K562 (cell line): Measurements from ENCODE around the gene ZNF680. TPM values are rescaled to one million over a fixed set of nuclear protein-coding genes. Genes with fewer than 3 reads are reported as not detected.

Source experiments
- ATAC-seq: fragments of 200-7000 bp; cut with Tn5 transposase; 3 replicates; pipeline ENCODE4 v1.9.1; 2020; ENCODE audit warnings: moderate library complexity
- Bru-seq: library from RNA; stranded (reverse); fragments of 400-500 nt; gene quantifications from one replicate; lab custom pipeline; 2021; lab: Mats Ljungman, UMichigan
- BruChase-seq, 2 experiments: library from RNA; stranded (reverse); fragments of 400-500 nt; gene quantifications; one replicate each; lab custom pipeline; 2021; lab: Mats Ljungman, UMichigan
- BruUV-seq: library from RNA; stranded (reverse); fragments of 400-500 nt; replicated peaks from 2 replicates; lab custom pipeline; 2021; lab: Mats Ljungman, UMichigan
- CTCF ChIA-PET: fragments of 300-600 bp; formaldehyde crosslinking; extraction: SDS; loops from one replicate; lab custom pipeline; 2021; ENCODE audit warnings: low intra/inter-chr PET ratio; lab: Yijun Ruan, JAX
- POLR2A ChIA-PET: fragments of 300-600, 350-650 bp; sonication (Branson Sonifier 250); formaldehyde crosslinking; extraction: SDS; loops from one replicate; lab custom pipeline; 2021; ENCODE audit warnings: antibody characterized with exemption, inconsistent platforms; lab: Yijun Ruan, JAX
- DNase-seq, 4 experiments: peaks; one replicate each; pipeline versions ENCODE4 v3.0.0 to v3.0.0-alpha.2; 2011 to 2018; ENCODE audit warnings: low spot score in 3 of 4, mixed read lengths in 3 of 4; ENCODE audit errors: extremely low read depth in 1 of 4
- FAIRE-seq: peaks from 2 replicates; lab custom pipeline; 2011; peaks lifted over from hg19 to GRCh38; lab: Jason Lieb, UNC
- H2AFZ ChIP-seq: 2 replicates; pipeline ENCODE4 v1.6.0; 2011; ENCODE audit warnings: low read depth, low read length, control low read depth, inconsistent platforms
- H3K27ac ChIP-seq: fragments of 200-600 bp; 3 replicates; pipeline ENCODE4 v1.8.0; 2011; ENCODE audit warnings: low read depth, mild to moderate bottlenecking, control low read depth, inconsistent platforms, low read length, moderate library complexity, mixed read lengths; ENCODE audit errors: extremely low read depth
- H3K27me3 ChIP-seq, 2 experiments: fragments of 300-600 bp in 1 of 2; 2 replicates in 1 of 2; 3 replicates in 1 of 2; pipeline versions ENCODE4 v1.6.0 to v1.8.0; 2011; ENCODE audit warnings: inconsistent platforms in 2 of 2, low read length in 2 of 2, mild to moderate bottlenecking in 1 of 2, mixed read lengths in 1 of 2, moderate library complexity in 1 of 2; ENCODE audit not compliant: control insufficient read depth in 2 of 2, insufficient read depth in 2 of 2
- H3K36me3 ChIP-seq: fragments of 300-600 bp; 3 replicates; pipeline ENCODE4 v1.8.0; 2011; ENCODE audit warnings: mild to moderate bottlenecking, low read length, inconsistent platforms; ENCODE audit not compliant: control insufficient read depth, insufficient read depth
- H3K4me1 ChIP-seq, 2 experiments: fragments of 200-600 bp in 1 of 2; replicated peaks in 1 of 2; 2 replicates in 1 of 2; 3 replicates in 1 of 2; pipeline versions ENCODE4 v1.5.1 to v1.8.0; 2011; ENCODE audit warnings: inconsistent platforms in 2 of 2, low read length in 2 of 2, mild to moderate bottlenecking in 1 of 2, mixed read lengths in 1 of 2, moderate library complexity in 1 of 2; ENCODE audit not compliant: control insufficient read depth in 2 of 2, insufficient read depth in 2 of 2
- H3K4me2 ChIP-seq: 2 replicates; pipeline ENCODE4 v1.6.1; 2011; ENCODE audit warnings: low read length, control low read depth, inconsistent platforms, mixed read lengths; ENCODE audit not compliant: insufficient read depth
- H3K4me3 ChIP-seq: fragments of 200-600 bp; sonication (generic), shearing (Covaris generic); 2 replicates; pipeline ENCODE4 v1.5.1; 2016; ENCODE audit warnings: control low read depth, inconsistent platforms
- H3K79me2 ChIP-seq: fragments of 200-600 bp; 3 replicates; pipeline ENCODE4 v1.8.0; 2011; ENCODE audit warnings: low read length, inconsistent platforms; ENCODE audit not compliant: control insufficient read depth, insufficient read depth
- H3K9ac ChIP-seq, 2 experiments: 2 replicates each; pipeline versions ENCODE4 v1.6.0 to v1.6.1; 2011; ENCODE audit warnings: low read depth in 2 of 2, low read length in 2 of 2, control low read depth in 1 of 2, inconsistent platforms in 1 of 2, mild to moderate bottlenecking in 1 of 2, mixed read lengths in 1 of 2; ENCODE audit not compliant: insufficient read depth in 1 of 2
- H3K9me1 ChIP-seq: one replicate; pipeline ENCODE4 v1.6.0; 2011; ENCODE audit warnings: inconsistent platforms, mild to moderate bottlenecking, low read length, moderate library complexity; ENCODE audit not compliant: control insufficient read depth, insufficient read depth
- H3K9me3 ChIP-seq: replicated peaks from 2 replicates; pipeline ENCODE4 v1.5.1; 2011; ENCODE audit warnings: low read depth, low read length, inconsistent platforms; ENCODE audit not compliant: control insufficient read depth, insufficient read depth
- H4K20me1 ChIP-seq: replicated peaks from 2 replicates; pipeline ENCODE4 v1.6.1; 2011; ENCODE audit warnings: low read length, inconsistent platforms, mixed read lengths; ENCODE audit not compliant: control insufficient read depth, insufficient read depth
- CREB1 ChIP-seq, 2 experiments: sonication (generic) in 1 of 2; formaldehyde crosslinking in 1 of 2; IDR thresholded peaks; 2 replicates each; pipeline versions ENCODE4 v1.6.1 to v1.8.0; 2012 to 2022; ENCODE audit warnings: inconsistent platforms in 1 of 2, mild to moderate bottlenecking in 1 of 2, missing genetic modification reagents in 1 of 2, moderate library complexity in 1 of 2
- EHMT2 ChIP-seq: fragments of 450-650 bp; IDR thresholded peaks from 2 replicates; pipeline ENCODE4 v1.6.1; 2018; ENCODE audit warnings: antibody characterized with exemption
- FOS ChIP-seq: IDR thresholded peaks from 3 replicates; pipeline ENCODE4 v1.6.1; 2011; ENCODE audit not compliant: insufficient read length; ENCODE audit errors: extremely low read depth
- PTBP1 ChIP-seq: fragments of 200-400 bp; formaldehyde crosslinking; IDR thresholded peaks from 2 replicates; pipeline ENCODE4 v1.6.1; 2017; ENCODE audit warnings: low read depth, low read length
- REST ChIP-seq, 2 experiments: fragments of 450-650 bp; formaldehyde crosslinking in 1 of 2; IDR thresholded peaks; 2 replicates each; pipeline versions ENCODE4 v1.4.0 to v1.6.1; 2014 to 2020; ENCODE audit warnings: mild to moderate bottlenecking in 2 of 2, borderline replicate concordance in 1 of 2, low read depth in 1 of 2
- THRAP3 ChIP-seq: fragments of 450-650 bp; IDR thresholded peaks from 2 replicates; pipeline ENCODE4 v1.6.1; 2016; ENCODE audit warnings: mild to moderate bottlenecking, inconsistent platforms, borderline replicate concordance
- ZBTB17 ChIP-seq: fragments of 450-650 bp; formaldehyde crosslinking; IDR thresholded peaks from 2 replicates; pipeline ENCODE4 v1.4.0; 2020; ENCODE audit warnings: mild to moderate bottlenecking
- WGBS: fragments of 100-300 bp; shearing (Covaris generic); methylation state at CpG from one replicate; pipeline ENCODE4 v1.1.6; 2016; ENCODE audit warnings: low coverage, mixed read lengths; ENCODE audit not compliant: insufficient coverage; ENCODE audit errors: missing lambda C conversion rate; 5-methylcytosine and 5-hydroxymethylcytosine counted together
- in situ Hi-C: fragments of 300-500 bp; cut with MboI; formaldehyde crosslinking; loops from 4 replicates; pipeline ENCODE4 v1.15.0; 2018; ENCODE audit warnings: inconsistent platforms, mixed read lengths
- intact Hi-C: fragments of 100-400 bp; cut with micrococcal nuclease; formaldehyde crosslinking; loops from 2 replicates; pipeline ENCODE4 v1.14.2; 2022
- long read RNA-seq, 3 experiments: library from polyadenylated mRNA in 2 of 3; library from RNA in 1 of 3; unstranded in 2 of 3; stranded (forward) in 1 of 3; transcript quantifications; one replicate each; pipeline ENCODE4 v2.0.0, GENCODE V29; 2019 to 2022
- polyA minus RNA-seq, 3 experiments: library from RNA; depleted of rRNA, polyadenylated mRNA; stranded (reverse); fragments of >200 nt; gene quantifications; 2 replicates each; pipeline ENCODE4 v1.2.3, GENCODE V29; 2011
- polyA plus RNA-seq, 8 experiments: library from polyadenylated mRNA; depleted of rRNA in 4 of 8; stranded (reverse) in 5 of 8; unstranded in 3 of 8; fragments of >200 nt; fragmentation: Nextera tagmentation in 2 of 8; fragmentation: Illumina TruSeq in 1 of 8; extraction: Ambion mirVana in 2 of 8; extraction: Trizol in 1 of 8; gene quantifications; 2 replicates each; pipeline versions ENCODE4 v1.2.1 to v1.2.3, GENCODE V29; 2011 to 2014; ENCODE audit warnings: inconsistent platforms in 1 of 8, missing spikeins in 1 of 8
- total RNA-seq, 7 experiments: library from RNA; depleted of rRNA in 6 of 7; stranded (reverse); fragments of >200 nt in 6 of 7; fragmentation: Illumina TruSeq in 2 of 7; extraction: Trizol in 2 of 7; gene quantifications; 2 replicates each; pipeline versions ENCODE4 v1.2.1 to v1.2.3, GENCODE V29; 2011 to 2021; ENCODE audit warnings: low replicate concordance in 1 of 7

The ZNF680 gene
- total RNA-seq (2011; cell fraction: chromatin; rRNA removed; ENCODE audit: low replicate concordance) = 28.2 and 91.1 TPM in 2 replicates
- total RNA-seq (2011; cell fraction: nucleolus; rRNA removed) = 21.7 and 23.7 TPM in 2 replicates
- 43.6 and 85.3 TPM in 2 replicates for total RNA-seq (2011; cell fraction: nucleoplasm; rRNA removed)
- total RNA-seq (2014; rRNA removed) = 7.0 and 9.8 TPM in 2 replicates
- total RNA-seq (2014; rRNA removed; fragmentation: Illumina TruSeq; extraction: Trizol) = 23.4 and 27.9 TPM in 2 replicates
- total RNA-seq (2015; rRNA removed; fragmentation: Illumina TruSeq; extraction: Trizol) = 21.7 and 25.0 TPM in 2 replicates
- total RNA-seq (2021) = 12.0 and 12.7 TPM in 2 replicates
- 7.3 and 9.3 TPM in 2 replicates for polyA plus RNA-seq (2011; rRNA removed)
- polyA plus RNA-seq (2011; cell fraction: cytosol; rRNA removed) = 0.45 and 1.6 TPM in 2 replicates
- 5.6 and 8.3 TPM in 2 replicates for polyA plus RNA-seq (2011; cell fraction: nucleus; rRNA removed)
- 6.4 and 9.0 TPM in 2 replicates for polyA plus RNA-seq (2012)
- polyA plus RNA-seq (2014; fragmentation: Illumina TruSeq; extraction: Trizol) = 11.5 and 13.8 TPM in 2 replicates
- polyA plus RNA-seq (2014; fragmentation: Nextera tagmentation; extraction: Ambion mirVana) = 10 to 100 TPM; 11.6 to 12.2 TPM
- 7.9 and 9.1 TPM in 2 replicates for polyA plus RNA-seq (2014; rRNA removed)
- 9.9 and 12.1 TPM in 2 replicates for polyA minus RNA-seq (2011; rRNA and poly(A)+ RNA removed)
- 2.5 and 4.5 TPM in 2 replicates for polyA minus RNA-seq (2011; cell fraction: cytosol; rRNA and poly(A)+ RNA removed)
- polyA minus RNA-seq (2011; cell fraction: nucleus; rRNA and poly(A)+ RNA removed) = 10.4 and 18.5 TPM in 2 replicates
- Bru-seq, nascent RNA = percentile 86 among the genes with signal in this experiment
- percentile 92 among the genes with signal in this experiment for BruChase-seq, experiment 1, labeled RNA remaining after a 2-hour chase
- percentile 93 among the genes with signal in this experiment for BruChase-seq, experiment 2, labeled RNA remaining after a 6-hour chase
- long read RNA-seq, experiment 1, transcript ZNF680-205 (3 exons, 769 nt) = major isoform, 16 of 71 reads
- long read RNA-seq, experiment 1, transcript ZNF680-201 (4 exons, 3,022 nt) = minor isoform, 8 of 71 reads
- long read RNA-seq, experiment 1, partial matches to known transcripts = 19 of 71 reads
- long read RNA-seq, experiment 1, other reads (novel, unspliced or antisense) = 27 of 71 reads
- long read RNA-seq, experiment 2, partial matches to known transcripts = 0 of 6 reads
- long read RNA-seq, experiment 2, other reads (novel, unspliced or antisense) = 6 of 6 reads
- long read RNA-seq, experiment 3, partial matches to known transcripts = 0 of 8 reads
- long read RNA-seq, experiment 3, other reads (novel, unspliced or antisense) = 0 of 8 reads

- ATAC-seq = peak; percentile 96
- TF ChIP-seq EHMT2 = no peak
- no peak for TF ChIP-seq THRAP3
- TF ChIP-seq PTBP1 = no peak
- TF ChIP-seq REST (IDR thresholded peaks at IDR 0.05; ENCODE audit: borderline replicate concordance) = peak; percentile 97
- no peak for TF ChIP-seq REST (CRISPR knock-in tag; IDR thresholded peaks at IDR 0.05; ENCODE audit: low read depth)
- TF ChIP-seq CREB1 (IDR thresholded peaks at IDR 0.05) = no peak
- no peak for TF ChIP-seq CREB1 (CRISPR knock-in tag; IDR thresholded peaks at IDR 0.05)
- TF ChIP-seq ZBTB17 = no peak
- TF ChIP-seq FOS = peak; percentile 81
Measured at GRCh38 chr7:64562626-64563278, at the start of gene ZNF680. Gene ZNF680 (minus strand): TSS chr7:64563071. CDS start chr7:64562954, 117 bp downstream.

More at GRCh38 chr7:64562626-64563278, at the start of gene ZNF680:
- intact Hi-C loops = loop anchor here (5.0 kb wide), 1 partner anchor 130 kb away; no protein-coding TSS in a partner anchor
- H3K4me3 ChIP-seq = peak within 1 kb of the TSS; percentile 76
- H3K79me2 ChIP-seq = peaks cover 45% of the 10 kb centered on the region
- TSS peak; percentile 75 for BruUV-seq
- under 1% methylated on average over 31 of the region's 33 CpGs for WGBS
- H3K27ac ChIP-seq = peak within 1 kb of the TSS; percentile 93
- POLR2A ChIA-PET = interaction anchor here (0.7 to 2.1 kb wide), 6 partner anchors 10 to 248 kb away, joined by 3 to 5 read pairs (median 4); no protein-coding TSS in a partner anchor
- H4K20me1 ChIP-seq = no peaks in the 10 kb centered on the region
- no peaks in the 10 kb centered on the region for H3K27me3 ChIP-seq
- H3K9ac ChIP-seq = peak within 1 kb of the TSS; percentile 83 to 96
- H3K9me1 ChIP-seq = no peaks in the 10 kb centered on the region
- DNase-seq (peak; percentile 84 to 95 (median 88)), FAIRE-seq (peak; percentile 88)
- CTCF ChIA-PET = no interaction called here
- H3K4me2 ChIP-seq = peak within 1 kb of the TSS; percentile 86
- in situ Hi-C loops = no loop called here
- peak within 1 kb of the TSS; percentile 91 for H2AFZ ChIP-seq
- no peaks in the 10 kb centered on the region for H3K9me3 ChIP-seq
- peaks cover 0 to 4% of the 10 kb centered on the region in 2 experiments; a peak in 3 of 5 replicates for H3K4me1 ChIP-seq
- H3K36me3 ChIP-seq = peaks cover 5% of the 10 kb centered on the region; the same call in 1 of the 3 replicates
